Epithelial cell of proximal tubule (primary cell): ENCODE measurements around the gene LEKR1. TPM values are rescaled to one million over a fixed set of nuclear protein-coding genes. Genes with fewer than 3 reads are reported as not detected.

Experiments
- DNase-seq: peaks from one replicate; pipeline ENCODE4 v3.0.0-alpha.2; 2011; ENCODE audit warnings: low read depth
- H3K4me3 ChIP-seq: 2 replicates; pipeline ENCODE4 v1.5.1; 2011; ENCODE audit warnings: low read depth, mild to moderate bottlenecking, low read length
- total RNA-seq: library from RNA; depleted of rRNA; stranded (reverse); fragments of >200 nt; gene quantifications from 2 replicates; pipeline ENCODE4 v1.2.3, GENCODE V29; 2015
- TF ChIP-seq, protein P1 (sequence below): conservative IDR thresholded peaks from 2 replicates; pipeline ENCODE4 v1.5.1; 2012; ENCODE audit warnings: low read depth, mild to moderate bottlenecking, low read length

LEKR1 gene
- total RNA-seq, 1 donor from 2014 or later = 0.06 TPM

DNA sequence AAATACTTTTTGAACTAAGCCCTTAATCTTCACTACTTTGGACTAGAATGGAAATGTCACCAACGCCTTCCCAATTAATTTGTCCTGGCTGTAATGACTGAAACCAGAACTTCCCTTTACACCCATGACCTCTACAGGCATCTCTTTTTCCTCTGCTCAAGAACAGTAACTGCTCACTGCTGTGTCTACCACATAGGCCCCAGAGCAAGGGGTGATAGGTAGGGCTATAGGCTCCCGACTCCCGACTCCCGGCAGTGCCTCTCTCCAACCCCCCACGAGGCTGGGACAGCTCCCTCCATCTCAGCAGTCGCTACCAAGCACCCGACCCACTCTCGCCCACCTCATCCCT lies 384 bp upstream of the LEKR1 start:
- TF ChIP-seq, protein P1, sequence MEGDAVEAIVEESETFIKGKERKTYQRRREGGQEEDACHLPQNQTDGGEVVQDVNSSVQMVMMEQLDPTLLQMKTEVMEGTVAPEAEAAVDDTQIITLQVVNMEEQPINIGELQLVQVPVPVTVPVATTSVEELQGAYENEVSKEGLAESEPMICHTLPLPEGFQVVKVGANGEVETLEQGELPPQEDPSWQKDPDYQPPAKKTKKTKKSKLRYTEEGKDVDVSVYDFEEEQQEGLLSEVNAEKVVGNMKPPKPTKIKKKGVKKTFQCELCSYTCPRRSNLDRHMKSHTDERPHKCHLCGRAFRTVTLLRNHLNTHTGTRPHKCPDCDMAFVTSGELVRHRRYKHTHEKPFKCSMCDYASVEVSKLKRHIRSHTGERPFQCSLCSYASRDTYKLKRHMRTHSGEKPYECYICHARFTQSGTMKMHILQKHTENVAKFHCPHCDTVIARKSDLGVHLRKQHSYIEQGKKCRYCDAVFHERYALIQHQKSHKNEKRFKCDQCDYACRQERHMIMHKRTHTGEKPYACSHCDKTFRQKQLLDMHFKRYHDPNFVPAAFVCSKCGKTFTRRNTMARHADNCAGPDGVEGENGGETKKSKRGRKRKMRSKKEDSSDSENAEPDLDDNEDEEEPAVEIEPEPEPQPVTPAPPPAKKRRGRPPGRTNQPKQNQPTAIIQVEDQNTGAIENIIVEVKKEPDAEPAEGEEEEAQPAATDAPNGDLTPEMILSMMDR = no peak
- peak overlapping the region; percentile 70 for H3K4me3 ChIP-seq
- DNase-seq = no peak

DNA sequence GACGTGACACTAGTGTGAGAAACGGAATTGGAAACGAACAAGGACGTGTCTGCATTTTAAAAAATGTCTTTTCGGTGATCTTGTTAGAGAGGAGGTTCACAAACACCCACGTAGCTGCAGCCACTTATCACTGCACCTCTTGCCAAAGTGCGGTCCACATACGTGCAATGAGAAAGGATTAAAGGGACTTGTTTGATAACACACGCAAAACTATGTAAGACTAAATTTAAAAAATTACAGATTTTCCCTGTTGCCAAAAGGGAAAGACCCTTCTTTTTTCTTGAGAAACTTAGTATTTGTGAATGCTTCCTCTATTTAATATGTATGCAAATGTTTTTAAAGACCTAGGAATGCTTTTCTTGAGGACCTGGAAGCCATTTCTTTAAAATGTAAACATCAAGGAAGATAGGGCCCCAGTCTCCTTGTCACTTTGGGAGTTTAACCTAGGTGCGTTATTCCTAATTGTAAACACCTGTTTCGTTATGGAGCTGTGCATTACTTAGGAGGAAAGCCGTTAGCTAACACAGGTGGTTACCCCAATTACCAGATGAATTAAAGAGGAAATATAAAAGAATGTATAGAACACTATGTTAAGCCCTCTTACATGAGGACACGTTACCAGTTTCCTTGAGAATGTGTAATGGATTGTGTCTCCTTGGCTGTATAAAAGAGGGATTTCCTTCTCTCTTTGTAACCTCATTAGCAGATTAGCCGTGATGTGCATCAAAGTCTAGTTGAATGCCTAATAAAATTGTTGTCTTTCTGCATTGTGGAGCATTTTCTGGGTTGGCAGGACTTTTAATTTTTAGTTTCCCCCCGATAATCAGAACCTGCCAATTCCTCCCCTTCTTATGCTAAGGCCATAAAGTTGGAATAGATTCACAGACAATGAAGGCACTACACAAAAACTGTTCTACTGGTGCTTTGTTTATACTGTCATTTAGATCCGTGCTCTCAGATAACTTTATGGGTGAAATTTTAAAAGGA lies 1.0 kb downstream of the LEKR1 start:
- TF ChIP-seq, protein P1 = no peak
- DNase-seq = no peak
- H3K4me3 ChIP-seq = peak overlapping the region; percentile 70

DNA sequence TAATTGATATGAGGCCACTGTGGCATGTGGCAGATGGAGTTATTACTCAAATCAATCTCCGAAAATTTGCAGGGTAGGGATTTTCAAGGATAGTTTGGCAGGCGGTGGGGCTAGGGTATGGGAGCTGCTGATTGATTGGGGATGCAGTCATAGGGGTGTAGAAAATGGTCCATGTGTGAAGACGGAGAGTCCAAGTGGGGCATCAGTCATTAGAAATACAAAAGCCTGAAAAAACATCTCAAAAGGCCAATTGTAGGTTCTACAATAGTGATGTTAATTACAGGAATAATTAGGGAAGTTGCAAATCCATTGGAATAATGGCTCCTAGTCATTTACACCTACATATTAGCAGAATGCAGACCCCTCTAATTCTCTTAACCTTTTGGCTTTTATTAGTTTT lies 4.9 kb downstream of the LEKR1 start:
- TF ChIP-seq, protein P1 = no peak
- no peak overlapping the region for H3K4me3 ChIP-seq
- no peak for DNase-seq

DNA sequence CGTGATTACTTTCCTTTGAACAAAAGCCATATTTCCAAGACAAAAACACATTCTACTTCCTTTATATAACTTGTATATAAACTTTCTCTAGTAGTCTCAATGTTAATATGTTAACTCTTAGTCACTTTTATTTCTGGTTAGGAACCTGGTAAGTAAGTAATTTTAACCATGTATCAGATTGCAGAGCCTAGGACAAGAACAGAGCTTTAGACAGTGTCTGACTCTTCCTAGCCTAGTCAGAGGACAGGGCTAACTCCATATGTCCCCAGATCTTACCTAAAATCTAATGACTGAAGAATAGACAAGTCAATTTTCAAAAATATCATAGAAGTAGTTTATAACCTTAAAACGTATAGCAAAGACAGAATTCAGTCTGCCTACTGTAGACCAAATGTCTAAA lies 8.3 kb downstream of the LEKR1 start:
- DNase-seq = no peak
- TF ChIP-seq, protein P1 = no peak
- no peak overlapping the region for H3K4me3 ChIP-seq

DNA sequence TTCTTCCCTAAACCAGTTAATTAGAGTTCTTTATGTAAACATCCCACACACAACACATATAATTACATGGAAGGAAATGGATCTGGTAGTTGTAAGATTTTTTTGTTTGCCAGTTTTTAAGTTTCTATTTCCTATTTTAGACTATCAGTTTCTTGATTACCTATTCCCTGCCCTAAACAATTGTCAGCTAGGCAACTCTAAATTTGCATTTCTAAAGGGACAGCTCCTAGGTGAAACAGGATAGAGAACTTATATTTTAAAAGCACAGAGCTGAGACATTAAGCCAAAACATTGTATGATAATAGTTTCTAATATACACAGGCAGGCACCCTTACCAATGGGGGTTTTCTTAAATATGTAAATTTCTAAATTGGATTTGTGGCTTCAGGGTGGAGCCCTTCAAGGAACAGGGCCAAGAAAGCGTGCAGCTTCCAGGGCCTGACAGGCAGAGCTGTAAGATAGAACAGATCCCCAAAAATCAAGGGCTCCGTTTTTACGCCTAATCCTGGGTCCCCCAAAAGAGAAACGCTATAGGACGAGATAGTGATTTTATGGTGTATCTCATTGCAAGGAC lies 8.9 kb downstream of the LEKR1 start:
- TF ChIP-seq, protein P1 = no peak

DNA sequence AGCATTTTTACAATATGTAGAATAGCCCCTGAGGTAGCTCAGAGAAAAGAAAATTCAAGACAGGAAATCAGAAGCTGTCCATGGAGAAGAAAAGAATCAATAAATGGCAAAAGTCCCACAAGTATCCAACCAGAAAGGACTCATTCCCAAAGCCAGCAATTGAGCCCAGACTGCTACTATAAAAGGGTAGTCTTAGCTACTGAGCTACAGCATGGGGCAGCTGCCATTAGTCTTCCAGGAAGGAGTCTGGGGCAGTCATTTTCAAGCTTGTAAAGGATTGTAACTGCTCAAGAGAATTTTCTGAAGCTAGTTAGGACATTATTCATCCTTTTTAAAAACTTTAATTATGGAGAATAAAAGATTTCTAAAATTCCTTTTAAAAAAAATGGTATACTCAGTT lies 10.5 kb downstream of the LEKR1 start:
- H3K4me3 ChIP-seq = no peak overlapping the region
- TF ChIP-seq, protein P1 = no peak
- DNase-seq = no peak

More for the DNA sequence above, 8.9 kb downstream of the LEKR1 start:
- no peak overlapping the region for H3K4me3 ChIP-seq
- no peak for DNase-seq
